T-helper 2 cell treated with Interferon-gamma antibody and Interleukin-4, amounts not matched to agents 100 ng/mL and 5 ng/mL, for 36 hours (primary cell): ENCODE data around the gene SEC16A. TPM values are rescaled to one million over a fixed set of nuclear protein-coding genes. Genes with fewer than 3 reads are reported as not detected.

Experiments used
- intact Hi-C: fragments of 100-400 bp; cut with micrococcal nuclease; formaldehyde crosslinking; loops from one replicate; pipeline ENCODE4 v1.15.1; 2023
- total RNA-seq: library from RNA; stranded (reverse); gene quantifications from 2 replicates; pipeline ENCODE4 v1.2.3, GENCODE V29; 2022

Gene SEC16A
- total RNA-seq, 1 donor from 2014 or later: 72.5 TPM

DNA sequence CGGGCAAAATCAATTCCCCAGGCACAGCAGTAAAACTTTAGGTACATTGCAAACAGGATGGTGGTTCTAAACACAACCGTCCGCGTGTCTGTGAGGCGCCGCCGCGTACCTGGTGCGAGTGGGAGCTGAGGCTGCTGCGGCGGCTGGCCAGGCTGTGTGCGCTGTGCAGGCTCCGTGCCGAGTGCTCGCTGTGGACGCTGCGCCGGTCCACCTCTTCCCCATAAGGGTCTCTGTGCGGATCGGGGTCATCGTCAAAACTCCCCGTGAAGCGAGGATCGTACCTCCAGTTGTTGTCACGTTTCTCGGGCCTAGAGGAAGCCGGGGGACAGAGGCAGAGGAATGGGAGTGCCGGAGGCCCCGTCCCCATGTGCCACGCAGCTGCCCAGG is 16.7 kb downstream of the SEC16A start:
- intact Hi-C loops: no loop called here

DNA sequence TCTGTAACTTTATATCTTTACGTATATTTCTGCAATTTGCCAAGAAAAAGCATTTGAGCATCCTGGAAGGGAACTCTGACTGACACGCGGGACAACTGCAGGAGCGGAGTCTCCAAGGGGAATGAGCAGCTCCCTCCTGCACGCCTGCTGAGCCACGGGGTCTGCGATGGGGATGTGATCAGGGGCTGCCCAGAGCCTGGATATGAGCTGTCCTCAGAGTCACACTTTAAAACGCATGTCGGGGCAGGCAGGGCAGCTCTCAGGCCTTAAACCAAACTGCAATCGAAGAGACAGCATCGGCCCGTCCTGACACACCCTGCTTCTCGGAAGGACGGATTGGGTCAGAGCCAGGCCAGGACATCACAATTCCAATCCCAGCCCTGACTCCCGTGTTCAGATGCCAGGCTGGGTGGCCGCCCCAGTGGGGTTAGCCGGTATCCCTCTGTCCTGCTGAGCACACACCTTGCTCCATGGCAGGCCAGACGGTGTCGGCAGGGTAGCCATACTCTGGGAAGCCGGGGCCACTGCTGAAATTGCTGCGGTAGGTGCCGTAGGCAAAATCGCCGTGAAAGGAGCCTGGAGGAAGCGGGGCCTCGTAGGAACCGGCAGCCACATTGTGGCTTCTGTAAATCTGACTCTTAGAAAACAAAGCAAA is 17.2 kb downstream of the SEC16A start:
- intact Hi-C loops: no loop called here

DNA sequence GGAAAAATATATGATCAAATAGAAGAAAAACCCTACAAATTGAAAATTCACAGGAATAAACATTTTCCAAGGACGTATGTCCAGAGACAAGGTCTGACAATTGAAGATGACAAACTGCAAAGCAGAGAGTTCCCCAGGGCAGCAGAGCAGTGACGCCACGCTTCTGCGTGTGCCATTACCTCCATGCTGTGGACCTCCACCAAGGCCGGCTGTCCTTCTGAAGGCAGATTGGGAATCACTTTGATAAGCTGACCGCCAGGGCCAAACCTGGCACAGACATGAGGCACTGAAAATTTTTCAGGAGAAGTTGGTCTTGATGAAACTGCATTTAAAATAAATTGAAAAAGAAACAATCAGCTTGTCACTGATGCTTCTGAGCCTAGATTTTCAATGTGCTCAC is 18.6 kb downstream of the SEC16A start:
- intact Hi-C loops: no loop called here

GRCh38 chr9:136463578-136463977 is 19.3 kb downstream of the SEC16A start:
- intact Hi-C loops: no loop called here

GRCh38 chr9:136462664-136463063 is 20.2 kb downstream of the SEC16A start:
- intact Hi-C loops: no loop called here

DNA sequence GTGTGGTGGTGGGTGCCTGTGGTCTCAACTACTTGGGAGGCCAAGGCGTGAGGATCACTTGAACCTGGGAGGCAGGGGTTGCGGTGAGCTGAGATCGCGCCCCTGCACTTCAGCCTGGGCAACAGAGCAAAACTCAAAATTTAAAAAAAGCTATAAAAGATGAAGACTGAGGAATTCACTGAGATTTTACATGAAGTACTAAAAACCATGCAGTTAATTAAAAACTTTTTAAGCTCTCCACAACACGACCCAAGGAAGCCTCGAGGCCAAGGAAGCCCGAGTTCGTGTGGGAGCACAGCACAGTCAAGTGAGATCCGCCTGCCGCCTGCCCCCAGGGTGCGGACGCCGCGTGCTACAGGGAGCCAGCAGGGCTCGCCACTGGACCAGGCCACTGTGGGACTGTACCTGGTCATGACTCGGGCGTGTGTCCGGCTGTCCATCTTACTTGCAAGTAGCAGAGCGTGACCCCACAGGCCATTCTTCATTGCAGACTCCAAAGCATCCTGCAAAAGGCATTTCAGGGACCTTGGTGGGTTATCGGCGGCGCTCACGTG is 22.0 kb downstream of the SEC16A start:
- intact Hi-C loops: no loop called here

DNA sequence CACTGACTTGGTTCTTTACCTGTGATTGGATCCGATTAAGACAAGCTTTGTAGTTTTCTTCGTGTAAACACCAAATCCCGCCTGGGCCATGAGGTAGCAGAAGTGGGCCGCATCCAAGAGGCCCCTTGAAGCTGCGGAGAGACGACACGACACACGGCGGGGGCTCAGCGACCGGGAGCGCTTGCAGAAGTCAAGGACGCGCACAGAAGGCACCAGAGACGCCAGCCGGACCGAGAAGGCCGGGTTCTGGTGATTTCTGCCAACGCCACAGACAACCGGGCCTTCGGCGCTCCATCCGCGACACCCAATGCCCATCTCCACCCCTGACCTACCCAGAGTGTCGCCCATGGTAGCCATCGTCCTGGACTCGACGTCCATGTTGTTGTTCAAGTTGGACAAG is 23.4 kb downstream of the SEC16A start:
- intact Hi-C loops: no loop called here

- intact Hi-C loops: no loop called here
Measured at GRCh38 chr9:136457326-136457725, 25.5 kb downstream of the SEC16A start.

DNA sequence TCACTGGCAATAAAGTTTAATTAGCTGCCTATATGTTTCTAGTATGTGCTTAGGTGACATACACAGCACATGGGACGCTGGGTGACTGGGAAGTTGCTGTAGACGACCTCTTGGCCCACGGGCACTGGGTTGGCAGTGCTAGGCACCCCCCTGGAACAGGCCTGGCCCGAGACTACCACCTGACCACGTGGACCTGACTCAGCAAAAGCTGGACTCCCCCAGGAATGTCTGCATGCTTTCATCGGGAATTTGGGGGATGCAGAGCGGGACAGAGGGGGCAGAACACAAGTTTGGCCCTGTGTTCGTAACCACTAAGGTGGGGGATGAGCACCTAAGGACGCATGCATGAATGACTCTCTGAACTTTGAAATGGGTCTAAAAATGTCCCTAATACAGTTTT is 26.6 kb downstream of the SEC16A start:
- intact Hi-C loops: no loop called here

DNA sequence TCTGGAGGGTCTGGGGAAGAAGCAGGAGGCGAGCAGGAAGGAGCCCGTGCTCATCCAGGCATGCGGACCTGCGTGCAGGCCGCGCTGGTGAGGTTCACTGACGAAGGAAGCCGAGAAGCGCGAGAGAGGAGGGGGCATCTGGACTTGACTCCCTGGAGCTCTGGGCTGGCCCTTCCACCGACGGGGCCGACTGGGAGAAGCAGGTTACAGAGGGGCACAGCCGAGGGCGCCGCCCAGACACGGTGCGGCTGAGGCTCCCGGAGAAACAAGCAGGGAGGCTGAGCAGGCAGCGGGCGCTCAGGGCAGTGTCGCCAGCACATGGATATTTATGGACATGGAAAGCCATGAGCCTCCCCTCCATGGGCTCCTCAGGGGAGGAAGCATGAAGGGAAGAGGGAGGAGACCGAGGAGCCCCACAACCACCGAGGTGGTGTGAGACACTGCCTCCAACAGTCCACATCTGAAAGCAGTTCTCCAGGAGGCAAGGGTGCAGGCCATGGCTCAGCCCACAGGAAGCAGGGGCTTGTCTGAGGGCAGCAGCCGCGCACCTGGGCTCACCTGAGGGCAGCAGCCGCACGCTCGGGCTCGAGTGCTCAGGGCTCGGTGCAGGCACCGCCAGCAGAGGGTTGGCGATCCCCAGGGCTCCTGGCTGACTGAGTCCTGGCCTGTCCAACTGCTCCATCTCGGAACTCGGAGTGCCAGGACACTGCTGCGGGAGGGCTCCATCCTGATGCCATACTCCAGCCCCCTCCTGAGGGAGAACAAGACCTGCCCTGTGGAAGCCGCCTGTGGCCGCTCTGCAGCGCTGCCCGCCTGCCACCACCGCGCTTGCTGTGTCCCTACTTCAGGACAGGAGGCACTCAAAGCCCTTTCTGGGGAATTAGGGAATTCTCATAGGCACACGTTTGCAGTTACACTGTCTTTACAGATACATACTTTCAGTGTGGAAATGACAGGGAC is 27.5 kb downstream of the SEC16A start:
- intact Hi-C loops: no loop called here

DNA sequence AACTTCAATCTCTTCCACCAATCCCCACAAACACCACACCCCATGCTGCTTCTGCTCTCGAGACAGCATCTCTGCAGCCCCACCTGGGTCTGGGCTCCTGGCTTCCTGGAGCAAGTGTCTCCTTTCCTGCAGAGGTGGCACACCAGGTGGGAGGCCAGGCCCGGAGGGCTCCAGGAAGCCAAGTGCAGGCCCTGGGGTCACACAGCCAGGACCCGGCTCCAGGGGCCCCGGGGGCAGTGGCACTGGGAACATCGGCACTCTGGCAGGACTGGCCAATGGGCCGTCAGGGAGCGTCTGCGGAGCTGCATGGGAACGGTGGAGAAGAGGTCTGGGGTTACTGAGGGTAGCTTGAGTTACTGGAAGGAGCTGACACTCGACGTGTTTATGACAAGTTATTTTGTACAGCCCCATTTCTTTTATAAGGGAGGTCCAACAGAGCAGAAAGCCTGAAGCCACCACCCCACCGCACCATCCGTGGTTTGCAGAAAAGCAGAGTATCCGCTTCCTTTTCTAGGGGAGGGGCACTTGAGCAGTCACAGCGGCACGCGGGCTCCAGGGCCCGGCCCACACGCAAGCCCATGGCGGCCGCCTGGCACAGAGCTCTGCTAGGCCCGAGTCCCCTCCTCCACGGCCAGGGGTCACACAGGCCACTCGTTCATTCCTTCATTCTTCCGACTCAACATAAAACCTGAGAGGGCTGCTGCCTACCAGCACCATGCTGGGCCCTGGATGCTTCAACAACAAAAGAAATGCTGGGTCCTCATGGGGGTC is 28.6 kb downstream of the SEC16A start:
- intact Hi-C loops: no loop called here

DNA sequence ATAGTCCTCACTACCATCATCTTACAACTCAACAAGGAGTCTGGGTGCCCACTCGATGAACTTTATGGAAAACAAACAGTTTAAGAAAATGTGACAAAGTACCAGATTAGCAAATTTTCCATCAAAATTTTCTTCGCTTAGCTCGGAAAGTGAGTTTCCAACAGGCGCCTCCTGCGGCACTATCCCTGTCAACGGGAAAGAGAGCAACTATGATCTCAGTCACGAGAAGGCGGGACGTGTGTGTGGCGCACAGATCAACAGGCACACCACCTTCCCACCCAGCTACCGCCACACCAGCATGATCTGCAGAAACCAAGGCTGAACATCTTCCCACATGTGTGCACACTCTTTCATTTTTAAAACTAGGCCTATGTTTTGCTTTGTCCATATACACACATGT is 29.5 kb downstream of the SEC16A start:
- intact Hi-C loops: no loop called here

GRCh38 chr9:136451221-136451877 is 31.5 kb downstream of the SEC16A start:
- intact Hi-C loops: no loop called here

DNA sequence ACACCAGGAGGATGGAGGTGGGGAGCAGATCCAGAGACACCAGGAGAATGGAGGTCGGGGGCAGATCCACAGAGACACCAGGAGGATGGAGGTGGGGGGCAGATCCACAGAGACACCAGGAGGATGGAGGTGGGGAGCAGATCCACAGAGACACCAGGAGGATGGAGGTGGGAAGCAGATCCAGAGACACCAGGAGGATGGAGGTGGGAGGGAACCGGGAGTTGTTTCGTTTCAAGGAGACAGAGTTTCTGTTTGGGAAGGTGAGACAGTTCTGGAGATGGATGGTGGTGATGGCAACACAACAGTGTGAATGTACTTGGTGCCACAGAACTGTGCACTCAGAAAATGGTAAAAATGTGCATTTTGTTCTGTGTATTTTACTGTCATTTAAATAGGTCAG is 34.2 kb downstream of the SEC16A start:
- intact Hi-C loops: no loop called here

DNA sequence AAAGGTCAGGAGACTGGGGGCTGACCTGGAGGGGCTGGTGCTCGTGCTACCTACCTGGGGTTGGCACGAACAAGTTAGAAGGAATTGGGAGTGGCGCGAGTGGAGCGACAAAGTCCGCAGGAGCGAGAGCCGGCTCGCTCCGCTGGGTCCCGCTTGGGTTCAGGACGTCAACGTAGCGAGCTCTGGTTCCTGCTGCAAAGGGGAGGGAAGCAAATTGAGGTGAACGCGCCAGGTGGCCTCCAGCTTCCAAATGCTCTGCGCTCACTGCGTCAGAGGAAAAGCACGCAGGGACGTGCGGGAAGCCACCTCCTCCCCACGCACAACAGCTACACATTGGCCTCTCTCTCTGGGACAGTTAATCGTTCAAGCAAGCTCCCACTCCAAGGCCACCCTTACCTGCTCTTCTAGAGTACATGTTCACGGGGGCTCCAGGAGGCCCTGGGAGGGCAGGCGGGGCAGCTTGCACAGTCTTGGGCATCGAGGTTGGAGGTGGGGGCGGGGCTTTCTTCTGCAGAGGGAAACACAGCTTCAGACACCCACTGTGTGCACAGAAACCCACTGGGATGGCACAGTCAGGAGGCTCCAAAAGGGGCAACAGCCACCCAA is 35.6 kb downstream of the SEC16A start:
- intact Hi-C loops: no loop called here

GRCh38 chr9:136445799-136446198 is 37.0 kb downstream of the SEC16A start:
- intact Hi-C loops: no loop called here

DNA sequence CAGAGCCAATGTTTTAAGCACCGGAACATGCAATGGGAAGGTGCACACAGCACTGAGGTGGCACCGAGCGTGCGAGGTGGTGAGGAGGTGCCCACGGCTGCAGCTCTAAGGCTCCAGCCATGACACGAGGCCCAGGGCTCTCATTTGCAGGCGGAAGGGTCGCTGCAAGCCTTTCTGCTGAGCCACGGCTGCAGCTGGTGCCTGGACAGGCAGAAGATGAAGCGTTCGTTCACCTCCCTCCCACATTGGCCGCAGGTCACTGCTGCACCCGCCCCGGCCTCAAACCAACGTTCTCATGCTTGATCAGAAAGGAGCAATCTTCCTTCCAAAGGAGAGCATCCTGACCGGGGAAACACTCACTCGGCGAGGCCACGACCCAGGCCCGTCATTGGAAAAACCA is 38.7 kb downstream of the SEC16A start:
- intact Hi-C loops: no loop called here

GRCh38 chr9:136443687-136444086 is 39.2 kb downstream of the SEC16A start:
- intact Hi-C loops: no loop called here

DNA sequence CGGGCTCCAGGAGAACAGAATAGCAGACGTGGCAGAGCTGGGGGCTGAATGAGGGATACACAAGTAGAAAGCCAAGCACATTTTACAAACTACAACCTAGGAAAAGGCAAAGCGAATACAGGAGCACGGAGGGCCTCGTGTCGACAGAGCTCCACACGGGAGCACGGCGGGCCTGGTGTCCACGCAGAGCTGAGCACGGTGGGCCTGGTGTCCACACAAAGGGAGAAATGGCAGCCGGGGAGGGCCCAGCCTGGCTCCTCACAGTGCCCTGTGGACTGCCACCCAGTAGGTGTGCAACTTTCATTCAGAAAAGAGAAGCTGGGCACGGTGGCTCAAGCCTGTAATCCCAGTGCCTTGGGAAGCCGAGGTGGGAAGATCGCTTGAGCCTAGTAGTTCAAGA is 39.8 kb downstream of the SEC16A start:
- intact Hi-C loops: no loop called here

DNA sequence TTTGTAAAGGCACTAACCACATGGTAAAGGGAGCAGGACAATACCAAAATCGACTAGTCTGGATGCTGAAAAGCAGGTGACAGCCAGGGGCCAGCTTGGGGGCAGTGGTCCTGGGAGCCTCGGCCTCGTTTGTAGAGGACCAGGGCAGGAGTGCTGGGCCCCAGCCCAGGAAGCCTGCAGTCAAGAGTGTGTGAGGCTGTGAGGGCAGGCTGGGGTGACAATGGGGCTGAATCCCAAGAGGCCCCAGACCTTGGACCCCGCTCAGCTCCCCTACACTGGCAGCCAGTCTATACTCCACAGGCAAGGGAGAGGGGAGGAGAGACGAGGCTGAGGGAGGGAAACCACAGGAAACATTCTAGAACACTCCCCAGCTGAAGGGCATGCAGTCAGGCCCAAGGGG is 40.6 kb downstream of the SEC16A start:
- intact Hi-C loops: no loop called here
